Stomach (tissue), 9 donors: Measurements from ENCODE around the gene SLC27A3. TPM values are rescaled to one million over a fixed set of nuclear protein-coding genes. Genes with fewer than 3 reads are reported as not detected.
A peak's percentile ranks its signal among the peaks of the same experiment; 100 is the strongest.

Source experiments
- DNase-seq, 2 donors: peaks; one replicate each; pipeline versions ENCODE4 v3.0.0 to v3.0.0-alpha.2; 2013 to 2019
- H3K27ac ChIP-seq, 5 donors: fragments of 200-600 bp in 4 of 5; sonication (generic) in 4 of 5; one replicate each; pipeline ENCODE4 v1.5.1; 2013 to 2019; ENCODE audit warnings: mild to moderate bottlenecking in 1 of 5, moderate library complexity in 1 of 5
- H3K27me3 ChIP-seq, 3 donors: fragments of 200-600 bp; sonication (generic); one replicate each; pipeline ENCODE4 v1.5.1; 2017 to 2019; ENCODE audit warnings: mixed run types in 1 of 3
- H3K36me3 ChIP-seq, 4 donors: fragments of 200-600 bp; sonication (generic); 1 replicate in 3 of 4; 2 replicates in 1 of 4; pipeline ENCODE4 v1.5.1; 2016 to 2019
- H3K4me1 ChIP-seq, 4 donors: fragments of 200-600 bp; sonication (generic); one replicate each; pipeline ENCODE4 v1.5.1; 2016 to 2019
- H3K4me3 ChIP-seq, 4 donors: fragments of 200-600 bp; sonication (generic) in 3 of 4; one replicate each; pipeline ENCODE4 v1.5.1; 2016 to 2019; ENCODE audit warnings: mild to moderate bottlenecking in 1 of 4
- H3K9me3 ChIP-seq, 4 donors: fragments of 200-600 bp; sonication (generic); one replicate each; pipeline ENCODE4 v1.5.1; 2016 to 2019
- EP300 ChIP-seq: sonication (generic); formaldehyde crosslinking; IDR thresholded peaks from one replicate; pipeline ENCODE4 v1.6.1; 2017; ENCODE audit warnings: antibody characterized with exemption
- POLR2A ChIP-seq, 4 donors: fragments of 450-650 bp; IDR thresholded peaks; one replicate each; pipeline ENCODE4 v1.6.1; 2016; ENCODE audit warnings: antibody characterized with exemption in 4 of 4, control low read depth in 2 of 4, mild to moderate bottlenecking in 1 of 4, moderate library complexity in 1 of 4
- POLR2AphosphoS5 ChIP-seq, 3 donors: sonication (generic); formaldehyde crosslinking; IDR thresholded peaks; one replicate each; pipeline ENCODE4 v1.6.1; 2016; ENCODE audit warnings: antibody characterized with exemption in 3 of 3
- WGBS, 5 donors: extraction: QIAGEN DNeasy Blood & Tissue Kit in 3 of 5; methylation state at CpG; one replicate each; pipeline versions ENCODE4 v1.1.5 to v1.1.7; 2013 to 2018; 5-methylcytosine and 5-hydroxymethylcytosine counted together
- intact Hi-C: fragments of 100-400 bp; cut with DNase I; formaldehyde crosslinking; loops from one replicate; pipeline ENCODE4 v1.15.1; 2023; ENCODE audit warnings: low total_unique reads
- polyA plus RNA-seq, 3 donors: library from polyadenylated mRNA; stranded (reverse); fragments of 200-250 nt; gene quantifications; one replicate each; pipeline ENCODE4 v1.2.3, GENCODE V29; 2013
- total RNA-seq, 5 donors: library from RNA; depleted of rRNA; stranded (reverse); fragments of >200 nt; gene quantifications; one replicate each; pipeline versions ENCODE4 v1.1.0 to v1.2.3, GENCODE V29; 2014 to 2016
- TF ChIP-seq, protein P1 (sequence below), 7 experiments: fragments of 450-650 bp in 4 of 7; fragments of 200-600 bp in 3 of 7; sonication (generic) in 3 of 7; IDR thresholded peaks; one replicate each; pipeline ENCODE4 v1.5.1; 2016 to 2019; ENCODE audit warnings: antibody characterized with exemption in 7 of 7, control low read depth in 2 of 7, mild to moderate bottlenecking in 1 of 7
- donor health status: healthy with polysubstance abuse.
- donor health status: Bipolar disorder and iron deficiency.
- donor health status: healthy.

SLC27A3 gene
- total and polyA plus RNA-seq, 8 donors = 14.9 to 89.9 (median 53.2) TPM

DNA sequence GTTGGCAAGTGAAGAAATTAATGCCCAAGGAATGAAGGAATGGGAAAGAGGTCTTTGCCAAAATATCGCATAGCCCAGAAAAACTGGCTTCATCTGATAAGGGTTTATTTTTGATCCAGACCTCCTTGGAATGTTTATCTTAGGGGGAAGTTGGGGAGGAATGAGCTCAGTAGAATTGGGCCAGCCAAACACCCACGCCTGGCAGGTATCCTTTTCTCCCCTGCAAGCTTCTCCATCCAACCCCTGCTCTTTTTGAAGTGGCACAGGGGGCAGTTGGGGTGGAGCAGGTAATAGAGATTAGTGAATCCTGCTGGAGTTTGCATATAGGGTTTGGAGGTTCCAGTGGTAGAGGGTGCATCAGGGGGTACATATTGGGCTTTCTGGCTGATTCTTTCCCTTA is 26.3 kb upstream of the SLC27A3 start:
- peaks cover 48 to 93% (median 89%) of the 10 kb centered on the region in 4 donors for H3K36me3 ChIP-seq
- DNase-seq = no peak
- H3K4me1 ChIP-seq = peaks cover 24 to 54% (median 47%) of the 10 kb centered on the region in 4 donors
- peak overlapping the region in 3 of 5 donors; percentile 73 to 77 (median 76) for H3K27ac ChIP-seq
- 45 to 66% (median 51%) methylated on average over 2 of the region's 2 CpGs for WGBS, 5 donors
- intact Hi-C loops = loop anchor here (5.0 kb wide), 1 partner anchor 67 kb away; no protein-coding TSS in a partner anchor
- no peak overlapping the region for H3K4me3 ChIP-seq
- no peaks in the 10 kb centered on the region for H3K27me3 ChIP-seq
- no peak for TF ChIP-seq POLR2AphosphoS5 (IDR thresholded peaks at IDR 0.05)
- TF ChIP-seq POLR2A (IDR thresholded peaks at IDR 0.05) = no peak
- TF ChIP-seq, protein P1, sequence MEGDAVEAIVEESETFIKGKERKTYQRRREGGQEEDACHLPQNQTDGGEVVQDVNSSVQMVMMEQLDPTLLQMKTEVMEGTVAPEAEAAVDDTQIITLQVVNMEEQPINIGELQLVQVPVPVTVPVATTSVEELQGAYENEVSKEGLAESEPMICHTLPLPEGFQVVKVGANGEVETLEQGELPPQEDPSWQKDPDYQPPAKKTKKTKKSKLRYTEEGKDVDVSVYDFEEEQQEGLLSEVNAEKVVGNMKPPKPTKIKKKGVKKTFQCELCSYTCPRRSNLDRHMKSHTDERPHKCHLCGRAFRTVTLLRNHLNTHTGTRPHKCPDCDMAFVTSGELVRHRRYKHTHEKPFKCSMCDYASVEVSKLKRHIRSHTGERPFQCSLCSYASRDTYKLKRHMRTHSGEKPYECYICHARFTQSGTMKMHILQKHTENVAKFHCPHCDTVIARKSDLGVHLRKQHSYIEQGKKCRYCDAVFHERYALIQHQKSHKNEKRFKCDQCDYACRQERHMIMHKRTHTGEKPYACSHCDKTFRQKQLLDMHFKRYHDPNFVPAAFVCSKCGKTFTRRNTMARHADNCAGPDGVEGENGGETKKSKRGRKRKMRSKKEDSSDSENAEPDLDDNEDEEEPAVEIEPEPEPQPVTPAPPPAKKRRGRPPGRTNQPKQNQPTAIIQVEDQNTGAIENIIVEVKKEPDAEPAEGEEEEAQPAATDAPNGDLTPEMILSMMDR (IDR thresholded peaks at IDR 0.05) = no peak
- TF ChIP-seq EP300 = no peak
- no peaks in the 10 kb centered on the region for H3K9me3 ChIP-seq

- Histone ChIP-seq H3K27me3 (no peaks in the 10 kb centered on the region), H3K9me3 (no peaks in the 10 kb centered on the region), H3K4me3 (no peak overlapping the region), H3K27ac (peak overlapping the region in 4 of 5 donors; percentile 53 to 77 (median 74)), H3K4me1 (peaks cover 24 to 54% (median 47%) of the 10 kb centered on the region in 4 donors), H3K36me3 (peaks cover 47 to 93% (median 89%) of the 10 kb centered on the region in 4 donors)
- WGBS, 5 donors = 34 to 47% (median 40%) methylated on average over 6 of the region's 6 CpGs
- TF ChIP-seq EP300 = no peak
- TF ChIP-seq, protein P1 (IDR thresholded peaks at IDR 0.05) = peak in 5 of 7 experiments; percentile 85 to 93 (median 92)
- peak; percentile 14 to 77 (median 52) for TF ChIP-seq POLR2AphosphoS5 (IDR thresholded peaks at IDR 0.05)
- no peak for TF ChIP-seq POLR2A (IDR thresholded peaks at IDR 0.05)
- intact Hi-C loops = loop anchor here (5.0 kb wide), 1 partner anchor 67 kb away; no protein-coding TSS in a partner anchor
- peak; percentile 89 to 93 for DNase-seq
These were observed 25.7 kb upstream of the SLC27A3 start for GRCh38 chr1:153749408-153750005.

- TF ChIP-seq POLR2AphosphoS5 (IDR thresholded peaks at IDR 0.05) (peak; percentile 19 to 70 (median 30)), EP300 (no peak)
- DNase-seq = no peak
- Histone ChIP-seq H3K36me3 (peaks cover 47 to 93% (median 89%) of the 10 kb centered on the region in 4 donors), H3K9me3 (no peaks in the 10 kb centered on the region), H3K4me3 (no peak overlapping the region), H3K27ac (peak overlapping the region; percentile 26 to 77 (median 73)), H3K27me3 (no peaks in the 10 kb centered on the region), H3K4me1 (peaks cover 24 to 54% (median 47%) of the 10 kb centered on the region in 4 donors)
- intact Hi-C loops = no loop called here
- WGBS, 5 donors = 33 to 61% (median 51%) methylated on average over 6 of the region's 6 CpGs
These were observed 24.9 kb upstream of the SLC27A3 start for GRCh38 chr1:153750026-153750995.

- 36 to 59% (median 49%) methylated on average over 2 of the region's 2 CpGs for WGBS, 5 donors
- intact Hi-C loops = no loop called here
- Histone ChIP-seq H3K4me1 (peaks cover 24 to 54% (median 47%) of the 10 kb centered on the region in 4 donors), H3K27ac (peak overlapping the region; percentile 28 to 77 (median 73)), H3K27me3 (no peaks in the 10 kb centered on the region), H3K9me3 (no peaks in the 10 kb centered on the region), H3K4me3 (peak overlapping the region in 1 of 4 donors; percentile 15), H3K36me3 (peaks cover 43 to 92% (median 89%) of the 10 kb centered on the region in 4 donors)
- TF ChIP-seq POLR2AphosphoS5 (IDR thresholded peaks at IDR 0.05) = peak in 1 of 3 donors; percentile 59
- no peak for TF ChIP-seq EP300
- no peak for TF ChIP-seq POLR2A (IDR thresholded peaks at IDR 0.05)
- TF ChIP-seq, protein P1 (IDR thresholded peaks at IDR 0.05) = no peak
- no peak for DNase-seq
These were observed 23.1 kb upstream of the SLC27A3 start for GRCh38 chr1:153752072-153752471.
